Stimulated activated naive CD8-positive, alpha-beta T cell treated with anti-CD3 and anti-CD28 coated beads, Interleukin-15, amount 100 ng/mL, for 72 hours (primary cell): ENCODE measurements around the gene FAM180A.

Experiments
- ATAC-seq: fragments of 150-1000 bp; cut with Tn5 transposase; 2 replicates; pipeline ENCODE4 v1.10.0; 2021; ENCODE audit warnings: mild to moderate bottlenecking, moderate library complexity
- DNase-seq, 2 donors: peaks; one replicate each; pipeline ENCODE4 v3.0.0; 2021 to 2022
- H3K27ac Mint-ChIP-seq, 2 donors: one replicate each; pipeline ENCODE4 v1.8.0; 2022; ENCODE audit warnings: mild to moderate bottlenecking in 2 of 2, mixed read lengths in 2 of 2, moderate library complexity in 2 of 2
- H3K27me3 Mint-ChIP-seq: one replicate; pipeline ENCODE4 v1.8.0; 2022; ENCODE audit warnings: mixed read lengths
- H3K4me1 Mint-ChIP-seq: one replicate; pipeline ENCODE4 v1.8.0; 2022; ENCODE audit warnings: mild to moderate bottlenecking, mixed read lengths
- H3K4me3 Mint-ChIP-seq, 2 donors: one replicate each; pipeline ENCODE4 v1.8.0; 2022; ENCODE audit warnings: mild to moderate bottlenecking in 2 of 2, mixed read lengths in 2 of 2, moderate library complexity in 1 of 2
- H3K9me3 Mint-ChIP-seq, 2 donors: one replicate each; pipeline ENCODE4 v1.8.0; 2022; ENCODE audit warnings: mixed read lengths in 2 of 2

FAM180A gene

DNA sequence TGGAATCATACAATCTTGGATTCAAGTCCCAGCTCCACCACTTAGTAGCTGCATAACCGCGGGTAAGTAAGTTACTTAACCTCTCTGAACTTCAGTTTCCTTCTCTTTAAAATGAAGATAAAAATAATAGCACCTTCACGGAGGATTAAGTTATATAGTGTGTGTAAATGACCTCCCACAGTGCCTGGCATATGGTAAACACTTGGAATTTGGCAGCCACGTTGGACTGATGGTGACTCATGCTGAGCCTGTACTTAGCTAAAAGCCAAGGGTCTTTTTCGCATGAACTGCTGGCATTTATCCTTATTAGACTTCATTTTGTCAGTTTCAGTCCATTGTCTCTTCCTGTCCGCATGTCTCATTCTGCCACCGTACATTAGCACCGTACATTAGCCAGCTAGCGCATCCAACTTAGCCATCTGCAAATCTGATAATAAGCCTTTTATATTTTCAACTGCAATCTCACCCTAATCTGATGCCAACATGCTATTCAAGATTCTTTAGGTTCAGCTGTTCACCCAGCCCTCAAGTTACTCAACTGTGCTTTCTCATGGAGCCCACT lies 31.9 kb downstream of the FAM180A start:
- no peaks in the 10 kb centered on the region for H3K9me3 Mint-ChIP-seq
- H3K4me3 Mint-ChIP-seq, result no peak overlapping the region
- H3K27me3 Mint-ChIP-seq, result peaks cover 29% of the 10 kb centered on the region
- H3K27ac Mint-ChIP-seq, result no peak overlapping the region
- no peak for DNase-seq
- ATAC-seq, result no peak
- H3K4me1 Mint-ChIP-seq, result no peaks in the 10 kb centered on the region

DNA sequence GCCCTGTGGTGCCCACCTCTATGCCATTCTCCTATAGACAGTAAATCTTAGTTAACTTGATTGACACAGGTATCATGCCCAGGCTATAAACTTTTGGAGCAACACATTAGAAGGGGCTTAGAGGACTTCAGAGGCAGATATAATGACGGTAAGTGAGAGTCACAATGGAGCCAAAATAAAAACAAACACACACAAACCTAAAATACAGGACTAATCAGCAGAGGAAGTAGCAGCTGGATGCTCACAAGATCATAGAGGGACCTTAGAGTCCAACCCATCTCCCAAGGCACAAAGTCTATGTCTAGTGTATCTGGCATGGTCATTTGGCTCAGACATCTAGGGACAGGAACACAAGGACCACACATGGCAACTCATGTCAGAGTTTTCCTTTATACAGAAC lies 32.9 kb downstream of the FAM180A start:
- ATAC-seq (no peak), DNase-seq (no peak)
- Mint-ChIP-seq H3K9me3 (no peaks in the 10 kb centered on the region), H3K27ac (no peak overlapping the region), H3K27me3 (peaks cover 19% of the 10 kb centered on the region), H3K4me3 (no peak overlapping the region), H3K4me1 (no peaks in the 10 kb centered on the region)

DNA sequence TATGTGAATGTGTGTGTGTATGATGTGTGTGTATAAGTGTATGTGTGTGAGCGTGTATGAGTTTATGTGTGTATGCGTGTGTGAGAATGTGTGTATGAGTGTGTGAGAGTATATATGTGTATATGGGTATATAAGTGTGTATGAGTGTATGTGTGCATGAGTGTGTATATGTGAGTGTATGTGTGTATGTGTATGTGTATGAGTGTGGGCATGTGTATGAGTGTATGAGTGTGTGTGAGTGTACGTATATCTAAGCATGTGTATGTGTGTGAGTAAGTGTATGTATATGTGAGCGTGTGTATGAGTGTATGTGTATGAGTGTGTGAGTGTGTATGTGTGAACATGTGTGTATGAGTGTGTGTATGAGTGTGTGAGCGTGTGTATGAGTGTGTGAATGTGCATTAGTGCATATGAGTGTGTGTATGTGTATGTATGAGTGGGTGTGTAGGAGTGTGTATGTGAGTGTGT lies 33.5 kb downstream of the FAM180A start:
- peak; percentile 33 for ATAC-seq
- Mint-ChIP-seq H3K4me1 (no peaks in the 10 kb centered on the region), H3K4me3 (no peak overlapping the region), H3K9me3 (no peaks in the 10 kb centered on the region), H3K27ac (no peak overlapping the region), H3K27me3 (peaks cover 15% of the 10 kb centered on the region)
- no peak for DNase-seq

DNA sequence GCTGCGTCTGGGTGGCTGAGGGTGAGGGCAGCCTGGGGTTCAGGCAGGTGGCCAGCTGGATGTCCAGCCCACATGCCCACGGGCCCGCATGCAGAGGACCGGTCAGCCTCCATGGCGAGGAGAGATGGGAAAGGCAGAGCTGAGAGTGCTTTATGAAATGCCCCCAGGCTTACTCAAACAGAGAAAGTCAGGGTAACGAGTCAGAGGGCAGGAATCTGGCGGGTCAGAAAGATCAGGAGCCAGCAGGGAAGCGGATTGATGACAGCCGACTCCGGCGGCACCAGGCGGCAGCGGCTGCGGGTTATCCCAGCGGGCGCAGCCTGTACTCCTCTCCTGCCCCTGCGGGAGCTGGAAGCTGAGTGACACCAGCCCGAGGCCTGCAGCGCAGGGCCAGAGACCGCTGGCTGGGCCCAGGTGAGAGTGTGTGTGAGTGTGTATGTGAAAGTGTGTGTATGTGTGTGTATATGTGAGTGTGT lies 34.0 kb downstream of the FAM180A start:
- no peak for DNase-seq
- ATAC-seq, result peak; percentile 31
- Mint-ChIP-seq H3K27me3 (peaks cover 10% of the 10 kb centered on the region), H3K4me3 (no peak overlapping the region), H3K27ac (no peak overlapping the region), H3K9me3 (no peaks in the 10 kb centered on the region), H3K4me1 (no peaks in the 10 kb centered on the region)

DNA sequence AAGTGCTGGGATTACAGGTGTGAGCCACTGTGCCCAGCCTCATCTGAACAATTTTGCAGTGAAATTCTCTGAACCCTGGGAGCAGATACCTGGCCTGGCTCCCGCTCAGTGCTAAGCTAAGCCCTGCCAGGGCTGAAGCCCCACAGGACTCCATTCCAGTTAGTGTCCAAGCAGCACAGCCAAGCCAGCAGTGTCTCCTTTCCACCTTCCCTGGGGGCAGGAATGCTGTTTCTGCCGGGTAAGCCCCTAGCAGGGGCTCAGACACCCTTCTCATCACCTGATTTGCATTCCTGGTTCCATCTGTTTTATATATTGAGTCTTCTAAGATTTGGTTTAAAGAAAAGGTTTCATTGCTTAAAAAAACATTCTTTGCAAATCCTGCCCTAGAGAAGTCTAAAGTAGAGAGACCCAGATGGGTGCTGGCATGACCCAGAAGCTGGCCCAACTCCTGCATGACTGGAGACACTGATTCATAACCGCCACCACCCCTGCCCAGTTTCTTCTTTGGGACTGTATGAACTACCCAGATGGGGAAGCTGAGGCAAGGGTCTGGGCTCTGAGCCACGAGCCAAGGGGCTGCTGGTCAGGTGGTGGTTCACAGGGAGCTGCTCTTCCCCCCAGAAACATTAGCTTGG lies 34.7 kb downstream of the FAM180A start:
- H3K27me3 Mint-ChIP-seq, result peaks cover 7% of the 10 kb centered on the region
- H3K4me3 Mint-ChIP-seq, result no peak overlapping the region
- ATAC-seq (no peak), DNase-seq (no peak)
- H3K27ac Mint-ChIP-seq, result no peak overlapping the region
- no peaks in the 10 kb centered on the region for H3K9me3 Mint-ChIP-seq
- H3K4me1 Mint-ChIP-seq, result no peaks in the 10 kb centered on the region

DNA sequence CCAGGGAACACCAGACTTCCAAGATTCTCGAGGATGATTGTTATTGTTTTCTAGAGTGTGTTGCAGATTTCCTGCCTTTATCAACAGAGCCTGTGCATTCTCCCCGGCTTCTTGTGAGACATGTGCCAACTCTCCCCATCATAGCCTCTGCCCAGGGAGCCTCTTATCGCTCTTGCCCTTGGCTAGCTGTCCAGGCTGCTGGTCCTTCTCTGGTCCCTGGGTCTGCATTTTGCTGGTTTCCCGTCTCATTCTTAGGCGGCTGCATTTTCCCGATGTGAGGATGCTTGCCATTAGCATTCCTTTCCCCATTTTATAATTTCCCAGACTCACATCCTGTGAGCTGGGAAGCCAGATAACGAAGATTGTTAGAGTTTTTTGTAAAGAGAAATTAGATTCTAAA lies 35.8 kb downstream of the FAM180A start:
- ATAC-seq, result no peak
- H3K4me1 Mint-ChIP-seq, result no peaks in the 10 kb centered on the region
- no peak overlapping the region for H3K4me3 Mint-ChIP-seq
- no peaks in the 10 kb centered on the region for H3K27me3 Mint-ChIP-seq
- no peaks in the 10 kb centered on the region for H3K9me3 Mint-ChIP-seq
- H3K27ac Mint-ChIP-seq, result peak overlapping the region in 1 of 2 donors; percentile 22
- DNase-seq, result no peak

DNA sequence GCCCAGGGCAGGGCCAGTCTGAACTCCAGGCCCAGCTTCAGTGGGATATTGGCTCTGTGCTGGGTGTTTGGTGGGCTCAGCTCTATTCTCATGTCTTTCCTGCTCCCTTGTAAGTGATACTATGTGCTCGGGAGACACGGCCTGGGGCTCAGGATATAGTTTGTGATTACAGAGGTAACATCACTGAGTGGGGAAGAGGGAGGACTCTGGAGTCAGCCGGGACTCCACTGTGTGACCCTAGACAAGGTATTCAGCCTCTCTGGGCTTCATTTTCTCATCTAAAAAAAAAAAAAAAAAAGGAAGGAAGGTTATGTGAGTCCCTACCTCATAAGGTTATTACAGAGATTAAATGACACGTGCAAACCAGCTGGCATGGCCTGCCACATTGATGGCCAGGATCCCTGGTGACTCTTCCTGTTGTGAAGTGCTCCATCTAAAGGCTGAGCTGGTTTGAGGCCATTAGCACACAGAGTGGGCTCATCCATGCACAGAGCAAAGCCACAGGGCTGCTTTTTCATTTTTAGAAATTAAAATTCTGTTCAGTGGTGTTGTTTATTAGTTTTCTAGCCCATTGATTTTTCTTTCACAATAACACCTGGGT lies 36.3 kb downstream of the FAM180A start:
- peak overlapping the region in 1 of 2 donors; percentile 60 for H3K27ac Mint-ChIP-seq
- H3K4me3 Mint-ChIP-seq, result no peak overlapping the region
- H3K9me3 Mint-ChIP-seq, result no peaks in the 10 kb centered on the region
- H3K27me3 Mint-ChIP-seq, result no peaks in the 10 kb centered on the region
- no peak for ATAC-seq
- H3K4me1 Mint-ChIP-seq, result no peaks in the 10 kb centered on the region
- no peak for DNase-seq

DNA sequence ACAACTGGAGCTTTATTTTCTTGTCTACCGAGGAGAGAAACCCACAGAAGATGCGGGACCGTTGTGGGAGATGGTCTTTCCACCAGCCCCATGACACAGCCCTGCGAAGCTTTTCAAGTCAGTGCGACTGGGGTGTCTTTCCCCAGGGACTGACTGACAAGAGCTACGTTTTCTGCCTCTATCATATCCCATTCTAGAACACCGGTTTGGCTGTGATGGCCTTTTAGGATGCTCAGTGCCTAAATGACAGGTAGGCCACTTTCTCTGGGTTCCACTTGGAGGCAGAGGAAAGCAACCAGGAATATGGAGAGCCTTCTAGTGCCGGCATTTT lies 37.5 kb downstream of the FAM180A start:
- DNase-seq (no peak), ATAC-seq (no peak)
- Mint-ChIP-seq H3K27me3 (no peaks in the 10 kb centered on the region), H3K27ac (no peak overlapping the region), H3K4me1 (no peaks in the 10 kb centered on the region), H3K9me3 (no peaks in the 10 kb centered on the region), H3K4me3 (no peak overlapping the region)

DNA sequence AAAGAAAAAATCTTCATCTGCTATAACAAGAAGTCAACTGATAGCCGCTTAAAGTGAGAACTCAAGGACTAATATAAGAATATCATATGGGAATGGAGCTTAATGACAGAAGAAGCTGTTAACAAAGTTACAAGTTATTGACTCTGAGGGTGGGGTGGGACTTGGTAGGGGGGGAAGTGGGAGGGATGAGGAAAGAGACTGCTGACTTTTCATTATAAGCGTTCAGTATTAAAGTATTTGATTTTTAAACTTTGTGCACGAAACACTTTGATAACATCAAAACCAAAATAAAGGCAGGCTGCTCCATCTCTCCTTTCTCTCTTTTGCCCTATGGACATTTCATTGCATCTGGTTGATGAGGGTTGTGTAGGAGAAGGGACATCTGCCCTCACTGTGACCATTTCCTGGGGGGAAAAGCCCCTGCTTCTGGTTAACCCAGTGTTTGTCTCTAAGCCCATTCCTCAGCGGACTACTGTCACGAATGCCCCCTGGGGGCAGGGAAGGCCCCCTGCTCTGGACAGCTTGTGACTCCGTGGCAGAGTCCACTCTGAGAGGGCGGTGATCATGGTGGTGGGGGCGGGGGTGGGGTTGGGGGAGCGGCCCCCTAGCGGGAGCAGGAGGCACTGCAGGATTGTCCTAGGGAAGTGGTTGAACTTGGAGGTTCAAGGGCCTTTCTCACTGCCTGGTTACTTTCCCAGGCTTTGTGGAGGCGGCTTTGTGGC lies 38.0 kb downstream of the FAM180A start:
- Mint-ChIP-seq H3K27me3 (no peaks in the 10 kb centered on the region), H3K4me1 (no peaks in the 10 kb centered on the region), H3K4me3 (no peak overlapping the region), H3K9me3 (no peaks in the 10 kb centered on the region), H3K27ac (no peak overlapping the region)
- ATAC-seq (peak; percentile 48), DNase-seq (peak in 1 of 2 donors; percentile 15)

DNA sequence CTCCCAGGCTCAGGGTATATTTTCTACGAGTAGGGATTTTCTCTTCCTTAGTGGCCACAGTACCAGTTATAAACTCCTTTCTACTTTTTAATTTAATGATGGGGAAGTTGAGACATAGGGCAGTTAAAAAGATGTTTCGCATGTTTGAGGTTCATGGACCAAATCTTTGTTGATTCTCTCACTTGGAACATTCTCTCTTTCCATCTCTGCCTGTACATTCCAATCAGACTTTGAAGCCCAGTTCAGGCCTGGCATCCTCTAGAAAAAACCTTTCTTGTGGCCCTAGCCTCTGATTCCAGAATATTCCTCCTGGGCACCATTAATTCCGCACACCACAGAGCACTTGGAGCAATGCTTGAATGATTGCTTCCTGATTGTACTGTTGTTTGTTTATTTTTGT lies 39.1 kb downstream of the FAM180A start:
- Mint-ChIP-seq H3K4me1 (no peaks in the 10 kb centered on the region), H3K27me3 (no peaks in the 10 kb centered on the region), H3K9me3 (no peaks in the 10 kb centered on the region), H3K27ac (no peak overlapping the region), H3K4me3 (no peak overlapping the region)
- DNase-seq (no peak), ATAC-seq (no peak)

DNA sequence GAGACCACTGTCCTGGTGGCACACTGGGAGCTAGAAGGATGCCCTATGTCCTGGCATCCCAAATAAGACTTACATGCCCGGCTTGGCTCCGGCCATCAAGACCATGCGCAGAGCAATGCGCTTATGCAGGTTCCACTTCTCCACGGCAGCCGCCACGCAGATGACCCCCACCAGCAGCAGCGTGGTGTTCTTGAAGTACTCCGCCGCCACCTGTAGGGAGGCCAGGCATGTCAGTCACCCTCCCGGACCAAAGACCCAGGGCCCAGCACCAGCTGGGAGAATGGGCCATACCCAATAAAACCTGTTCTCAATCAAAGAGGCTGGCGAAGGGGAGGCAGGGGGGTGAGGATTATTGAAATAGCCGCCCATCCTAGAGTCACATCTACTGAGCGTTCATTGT lies 40.6 kb downstream of the FAM180A start:
- Mint-ChIP-seq H3K4me3 (no peak overlapping the region), H3K9me3 (no peaks in the 10 kb centered on the region), H3K4me1 (no peaks in the 10 kb centered on the region), H3K27ac (no peak overlapping the region), H3K27me3 (no peaks in the 10 kb centered on the region)
- DNase-seq, result no peak
- no peak for ATAC-seq

DNA sequence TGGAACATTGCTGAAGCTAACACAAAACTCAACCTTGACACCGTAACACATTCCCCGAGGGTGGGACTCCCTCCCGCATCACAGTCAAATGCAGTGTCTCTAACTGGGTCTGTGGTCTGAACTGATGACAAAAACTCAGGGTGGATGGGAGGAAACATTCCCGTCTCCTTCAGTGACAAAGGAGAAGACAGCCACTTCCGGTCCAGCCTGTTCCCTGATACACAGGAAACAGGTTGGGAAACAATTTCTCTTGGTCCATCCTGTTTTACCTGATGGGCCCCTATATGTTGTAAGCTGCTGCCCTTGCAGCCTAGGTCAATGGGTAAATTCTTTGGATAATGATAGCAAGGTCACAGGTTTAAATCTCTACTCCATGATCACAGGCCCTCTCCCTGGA lies 41.0 kb downstream of the FAM180A start:
- no peak for ATAC-seq
- no peaks in the 10 kb centered on the region for H3K4me1 Mint-ChIP-seq
- DNase-seq, result no peak
- no peak overlapping the region for H3K27ac Mint-ChIP-seq
- no peaks in the 10 kb centered on the region for H3K9me3 Mint-ChIP-seq
- no peak overlapping the region for H3K4me3 Mint-ChIP-seq
- no peaks in the 10 kb centered on the region for H3K27me3 Mint-ChIP-seq

DNA sequence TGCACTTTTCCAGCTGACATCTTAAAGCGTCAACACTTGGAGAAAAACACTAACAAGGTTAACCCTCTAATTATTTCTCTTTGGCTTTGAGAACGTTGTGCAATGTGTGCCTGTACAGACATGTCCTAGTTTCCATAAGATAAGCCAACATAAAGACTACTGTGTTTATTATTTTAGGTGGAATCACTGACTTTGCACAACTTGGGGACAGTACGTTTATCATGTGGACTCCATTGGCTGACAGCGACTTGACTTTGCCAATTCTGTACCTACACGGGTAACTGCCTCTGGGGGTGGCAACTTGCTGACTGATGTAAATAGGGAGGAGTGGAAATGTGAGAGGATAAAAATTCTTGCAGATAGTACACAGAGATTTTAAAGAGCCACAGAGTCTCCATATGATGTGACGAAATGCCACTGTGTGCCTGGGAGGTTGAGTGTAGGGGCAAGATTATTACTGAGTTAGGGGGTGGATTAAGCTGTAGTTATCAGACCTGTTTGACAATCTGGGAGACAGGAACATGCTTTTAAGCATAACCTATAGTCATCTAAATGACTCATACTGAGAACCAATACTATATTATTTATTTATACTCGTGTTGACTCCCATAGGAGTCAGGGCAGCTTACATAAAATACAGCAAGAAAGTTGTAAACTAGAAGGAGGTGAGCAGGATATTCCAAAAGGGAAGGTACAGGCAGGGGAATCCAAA lies 41.6 kb downstream of the FAM180A start:
- Mint-ChIP-seq H3K27ac (no peak overlapping the region), H3K9me3 (no peaks in the 10 kb centered on the region), H3K4me1 (no peaks in the 10 kb centered on the region), H3K27me3 (no peaks in the 10 kb centered on the region), H3K4me3 (no peak overlapping the region)
- no peak for DNase-seq
- no peak for ATAC-seq

DNA sequence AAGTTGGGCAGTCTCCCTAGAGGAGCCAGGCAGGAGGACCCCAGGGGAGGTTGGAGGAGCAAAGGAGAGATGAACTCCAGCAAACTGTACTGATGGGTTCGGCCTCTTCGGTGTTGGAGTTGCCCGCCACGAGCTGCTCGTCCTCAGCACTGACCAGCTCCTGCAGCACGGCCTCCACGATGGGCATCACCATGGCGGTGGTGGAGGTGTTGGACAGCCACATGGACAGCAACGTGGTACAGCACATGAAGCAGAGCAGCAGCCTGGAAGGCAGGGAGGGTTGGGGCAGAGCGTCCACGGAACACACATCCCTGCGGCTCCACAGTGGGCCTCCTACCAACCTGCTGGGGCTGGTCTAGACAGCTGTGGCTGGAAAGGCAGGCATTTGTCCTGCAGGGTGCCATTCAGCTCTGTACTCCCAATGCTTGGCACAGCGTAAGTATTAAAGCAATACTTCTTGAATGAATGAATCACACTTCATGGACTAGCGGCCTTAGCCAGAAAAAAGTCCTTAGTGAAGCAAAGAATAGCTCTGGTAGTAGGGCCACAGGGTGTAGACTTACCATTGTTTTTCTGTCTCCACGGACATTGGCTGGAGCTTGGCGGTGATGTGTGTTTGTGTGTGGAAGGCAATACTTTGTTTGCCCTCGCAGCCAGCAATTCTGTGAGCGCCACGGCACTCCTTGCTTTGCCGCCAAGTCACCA lies 42.4 kb downstream of the FAM180A start:
- Mint-ChIP-seq H3K4me3 (no peak overlapping the region), H3K27ac (no peak overlapping the region), H3K27me3 (no peaks in the 10 kb centered on the region), H3K9me3 (no peaks in the 10 kb centered on the region), H3K4me1 (no peaks in the 10 kb centered on the region)
- ATAC-seq (no peak), DNase-seq (no peak)

DNA sequence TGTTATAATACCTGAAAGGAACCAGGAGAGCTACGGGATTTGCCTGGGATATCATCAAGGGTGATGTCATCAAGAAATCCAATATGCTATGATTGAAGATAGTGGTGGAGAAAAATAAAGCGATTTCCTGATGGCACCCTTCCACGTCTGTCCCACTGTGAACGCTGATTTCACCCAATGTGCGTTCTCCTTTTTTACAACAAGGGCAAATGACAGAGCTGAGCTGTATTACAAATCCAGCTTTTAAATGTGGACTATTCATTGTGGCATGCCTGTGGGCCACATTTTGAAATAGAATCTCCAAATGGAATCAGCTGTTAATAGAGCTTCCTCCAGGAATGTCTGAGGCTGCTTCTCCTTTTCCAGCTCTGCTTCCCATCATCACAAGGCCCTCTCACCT lies 43.9 kb downstream of the FAM180A start:
- DNase-seq (no peak), ATAC-seq (no peak)
- no peak overlapping the region for H3K27ac Mint-ChIP-seq
- no peaks in the 10 kb centered on the region for H3K4me1 Mint-ChIP-seq
- H3K27me3 Mint-ChIP-seq, result no peaks in the 10 kb centered on the region
- H3K9me3 Mint-ChIP-seq, result no peaks in the 10 kb centered on the region
- H3K4me3 Mint-ChIP-seq, result no peak overlapping the region
